ENCODE results near the gene CEP78.
A peak's percentile ranks its signal among the peaks of the same experiment; 100 is the strongest.
"Not testable (repeated sequence)": the region's sequence is repeated elsewhere in the genome, so short reads cannot be mapped to it uniquely, and the experiment has no call there.

Gene CEP78

DNA sequence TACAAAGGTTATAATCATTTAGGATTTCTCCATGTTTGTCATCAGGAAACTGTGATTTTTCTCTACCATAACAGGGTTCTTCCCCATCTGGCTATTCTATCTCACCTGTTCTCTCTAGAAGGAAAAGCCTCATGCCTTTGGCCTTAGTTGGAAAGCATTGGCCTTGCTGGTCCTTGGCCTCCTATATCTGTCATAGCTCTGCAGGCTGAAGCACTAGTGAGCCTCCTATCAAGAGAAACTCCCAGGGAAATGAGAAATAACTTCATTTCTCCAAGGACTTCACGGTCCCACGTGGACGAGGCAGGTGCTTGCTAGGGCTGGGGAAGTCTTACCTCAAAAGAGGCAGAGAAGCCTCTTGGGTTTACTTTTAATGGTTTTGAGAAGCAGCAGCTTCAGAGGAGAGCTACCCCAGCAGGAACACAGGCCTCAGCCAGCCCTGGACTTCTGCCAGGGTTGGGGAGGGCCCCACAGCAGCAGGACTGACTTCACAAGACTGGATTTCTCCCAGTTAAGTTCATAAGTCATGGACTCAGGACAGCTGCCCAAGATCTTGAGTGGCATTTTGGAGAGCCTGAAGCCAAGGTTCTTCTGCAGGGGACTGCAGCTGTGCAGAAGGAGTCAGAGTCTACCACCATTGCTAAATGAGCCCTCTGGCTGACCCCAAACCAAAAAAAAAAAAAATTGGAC, 45.2 kb downstream of the CEP78 start:
- peaks cover 9% of the 10 kb centered on the region; the same call in 1 of the 2 replicates for H3K4me1 ChIP-seq (ENCODE audit: control insufficient read depth, insufficient read depth, low read length)
- H3K27ac ChIP-seq (ENCODE audit: extremely low read depth, low read depth, low read length): no peak overlapping the region
- ChIA-PET POLR2A (interaction anchor here (0.6 to 1.8 kb wide), 4 partner anchors 10 to 45 kb away, joined by 3 to 27 read pairs (median 4); partner anchors contain the start of gene PSAT1), CTCF (interaction anchor here (0.7 to 1.1 kb wide), 2 partner anchors 16 to 17 kb away, joined by 4 to 5 read pairs; no protein-coding TSS in a partner anchor)
- no peak for TF ChIP-seq ZNF837 (tag by site-specific recombination; IDR thresholded peaks at IDR 0.05)
- TF ChIP-seq, protein P1, sequence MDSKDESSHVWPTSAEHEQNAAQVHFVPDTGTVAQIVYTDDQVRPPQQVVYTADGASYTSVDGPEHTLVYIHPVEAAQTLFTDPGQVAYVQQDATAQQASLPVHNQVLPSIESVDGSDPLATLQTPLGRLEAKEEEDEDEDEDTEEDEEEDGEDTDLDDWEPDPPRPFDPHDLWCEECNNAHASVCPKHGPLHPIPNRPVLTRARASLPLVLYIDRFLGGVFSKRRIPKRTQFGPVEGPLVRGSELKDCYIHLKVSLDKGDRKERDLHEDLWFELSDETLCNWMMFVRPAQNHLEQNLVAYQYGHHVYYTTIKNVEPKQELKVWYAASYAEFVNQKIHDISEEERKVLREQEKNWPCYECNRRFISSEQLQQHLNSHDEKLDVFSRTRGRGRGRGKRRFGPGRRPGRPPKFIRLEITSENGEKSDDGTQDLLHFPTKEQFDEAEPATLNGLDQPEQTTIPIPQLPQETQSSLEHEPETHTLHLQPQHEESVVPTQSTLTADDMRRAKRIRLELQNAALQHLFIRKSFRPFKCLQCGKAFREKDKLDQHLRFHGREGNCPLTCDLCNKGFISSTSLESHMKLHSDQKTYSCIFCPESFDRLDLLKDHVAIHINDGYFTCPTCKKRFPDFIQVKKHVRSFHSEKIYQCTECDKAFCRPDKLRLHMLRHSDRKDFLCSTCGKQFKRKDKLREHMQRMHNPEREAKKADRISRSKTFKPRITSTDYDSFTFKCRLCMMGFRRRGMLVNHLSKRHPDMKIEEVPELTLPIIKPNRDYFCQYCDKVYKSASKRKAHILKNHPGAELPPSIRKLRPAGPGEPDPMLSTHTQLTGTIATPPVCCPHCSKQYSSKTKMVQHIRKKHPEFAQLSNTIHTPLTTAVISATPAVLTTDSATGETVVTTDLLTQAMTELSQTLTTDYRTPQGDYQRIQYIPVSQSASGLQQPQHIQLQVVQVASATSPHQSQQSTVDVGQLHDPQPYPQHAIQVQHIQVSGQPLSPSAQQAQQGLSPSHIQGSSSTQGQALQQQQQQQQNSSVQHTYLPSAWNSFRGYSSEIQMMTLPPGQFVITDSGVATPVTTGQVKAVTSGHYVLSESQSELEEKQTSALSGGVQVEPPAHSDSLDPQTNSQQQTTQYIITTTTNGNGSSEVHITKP (tag by site-specific recombination; IDR thresholded peaks at IDR 0.05): no peak
- TF ChIP-seq, protein P2, sequence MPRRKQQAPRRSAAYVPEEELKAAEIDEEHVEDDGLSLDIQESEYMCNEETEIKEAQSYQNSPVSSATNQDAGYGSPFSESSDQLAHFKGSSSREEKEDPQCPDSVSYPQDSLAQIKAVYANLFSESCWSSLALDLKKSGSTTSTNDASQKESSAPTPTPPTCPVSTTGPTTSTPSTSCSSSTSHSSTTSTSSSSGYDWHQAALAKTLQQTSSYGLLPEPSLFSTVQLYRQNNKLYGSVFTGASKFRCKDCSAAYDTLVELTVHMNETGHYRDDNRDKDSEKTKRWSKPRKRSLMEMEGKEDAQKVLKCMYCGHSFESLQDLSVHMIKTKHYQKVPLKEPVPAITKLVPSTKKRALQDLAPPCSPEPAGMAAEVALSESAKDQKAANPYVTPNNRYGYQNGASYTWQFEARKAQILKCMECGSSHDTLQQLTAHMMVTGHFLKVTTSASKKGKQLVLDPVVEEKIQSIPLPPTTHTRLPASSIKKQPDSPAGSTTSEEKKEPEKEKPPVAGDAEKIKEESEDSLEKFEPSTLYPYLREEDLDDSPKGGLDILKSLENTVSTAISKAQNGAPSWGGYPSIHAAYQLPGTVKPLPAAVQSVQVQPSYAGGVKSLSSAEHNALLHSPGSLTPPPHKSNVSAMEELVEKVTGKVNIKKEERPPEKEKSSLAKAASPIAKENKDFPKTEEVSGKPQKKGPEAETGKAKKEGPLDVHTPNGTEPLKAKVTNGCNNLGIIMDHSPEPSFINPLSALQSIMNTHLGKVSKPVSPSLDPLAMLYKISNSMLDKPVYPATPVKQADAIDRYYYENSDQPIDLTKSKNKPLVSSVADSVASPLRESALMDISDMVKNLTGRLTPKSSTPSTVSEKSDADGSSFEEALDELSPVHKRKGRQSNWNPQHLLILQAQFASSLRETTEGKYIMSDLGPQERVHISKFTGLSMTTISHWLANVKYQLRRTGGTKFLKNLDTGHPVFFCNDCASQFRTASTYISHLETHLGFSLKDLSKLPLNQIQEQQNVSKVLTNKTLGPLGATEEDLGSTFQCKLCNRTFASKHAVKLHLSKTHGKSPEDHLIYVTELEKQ (tag by site-specific recombination; IDR thresholded peaks at IDR 0.05; ENCODE audit: borderline replicate concordance): no peak
- TF ChIP-seq ZNF48 (tag by site-specific recombination; IDR thresholded peaks at IDR 0.05): no peak
- TF ChIP-seq KLF1 (tag by site-specific recombination; IDR thresholded peaks at IDR 0.05): no peak
- TF ChIP-seq ZNF214 (tag by site-specific recombination; IDR thresholded peaks at IDR 0.05; ENCODE audit: borderline replicate concordance): no peak
- no peak for TF ChIP-seq ZBTB26 (tag by site-specific recombination; optimal IDR thresholded peaks at IDR 0.05)
- no peak for TF ChIP-seq ZNF654 (tag by site-specific recombination; IDR thresholded peaks at IDR 0.05; ENCODE audit: low read depth)
- TF ChIP-seq, protein P3, sequence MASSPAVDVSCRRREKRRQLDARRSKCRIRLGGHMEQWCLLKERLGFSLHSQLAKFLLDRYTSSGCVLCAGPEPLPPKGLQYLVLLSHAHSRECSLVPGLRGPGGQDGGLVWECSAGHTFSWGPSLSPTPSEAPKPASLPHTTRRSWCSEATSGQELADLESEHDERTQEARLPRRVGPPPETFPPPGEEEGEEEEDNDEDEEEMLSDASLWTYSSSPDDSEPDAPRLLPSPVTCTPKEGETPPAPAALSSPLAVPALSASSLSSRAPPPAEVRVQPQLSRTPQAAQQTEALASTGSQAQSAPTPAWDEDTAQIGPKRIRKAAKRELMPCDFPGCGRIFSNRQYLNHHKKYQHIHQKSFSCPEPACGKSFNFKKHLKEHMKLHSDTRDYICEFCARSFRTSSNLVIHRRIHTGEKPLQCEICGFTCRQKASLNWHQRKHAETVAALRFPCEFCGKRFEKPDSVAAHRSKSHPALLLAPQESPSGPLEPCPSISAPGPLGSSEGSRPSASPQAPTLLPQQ (tag by site-specific recombination; IDR thresholded peaks at IDR 0.05): peak; percentile 96
- no peak for TF ChIP-seq ZNF558 (tag by site-specific recombination; IDR thresholded peaks at IDR 0.05)
- TF ChIP-seq ZBTB44 (tag by site-specific recombination; IDR thresholded peaks at IDR 0.05): no peak
- no peak for TF ChIP-seq SALL2 (tag by site-specific recombination; IDR thresholded peaks at IDR 0.05; ENCODE audit: borderline replicate concordance)
- peak; percentile 40; the same call in 1 of the 2 replicates for TF ChIP-seq OSR2 (tag by site-specific recombination; IDR thresholded peaks at IDR 0.05)
- peak; percentile 87 for TF ChIP-seq ZFP69B (tag by site-specific recombination; IDR thresholded peaks at IDR 0.05)
- 0 out of 2 replicates have a peak, but pooled peaks have one; percentile 24 for TF ChIP-seq GLIS2 (tag by site-specific recombination; IDR thresholded peaks at IDR 0.05)
- no peak for TF ChIP-seq PRDM6 (tag by site-specific recombination; IDR thresholded peaks at IDR 0.05)
- H3K9me3 ChIP-seq (ENCODE audit: control insufficient read depth, insufficient read depth, low read depth, low read length): no peaks in the 10 kb centered on the region
- H3K4me3 ChIP-seq (ENCODE audit: low read depth, low read length): no peak overlapping the region
- no peaks in the 10 kb centered on the region; a peak in 1 of 3 replicates for H3K36me3 ChIP-seq (ENCODE audit: control insufficient read depth in 2 of 2, insufficient read depth in 1 of 2, low read length in 2 of 2)

DNA sequence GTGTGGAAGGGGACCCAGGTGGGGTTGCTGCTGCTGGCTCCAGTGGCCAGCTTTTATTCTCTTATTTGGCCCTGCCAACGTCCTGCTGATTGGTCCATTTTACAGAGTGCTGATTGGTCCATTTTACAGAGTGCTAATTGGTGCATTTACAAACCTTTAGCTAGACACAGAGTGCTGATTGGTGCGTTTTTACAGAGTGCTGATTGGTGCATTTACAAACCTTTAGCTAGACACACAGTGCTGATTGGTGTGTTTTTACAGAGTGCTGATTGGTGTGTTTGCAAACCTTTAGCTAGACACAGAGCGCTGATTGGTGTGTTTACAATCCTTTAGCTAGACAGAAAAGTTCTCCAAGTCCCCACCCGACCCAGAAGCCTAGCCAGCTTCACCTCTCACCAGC, 48.3 kb downstream of the CEP78 start:
- H3K36me3 ChIP-seq (ENCODE audit: control insufficient read depth in 2 of 2, insufficient read depth in 1 of 2, low read length in 2 of 2); H3K4me3 ChIP-seq (ENCODE audit: low read depth, low read length); H3K27ac ChIP-seq (ENCODE audit: extremely low read depth, low read depth, low read length); H3K4me1 ChIP-seq (ENCODE audit: control insufficient read depth, insufficient read depth, low read length); CTCF ChIA-PET; H3K9me3 ChIP-seq (ENCODE audit: control insufficient read depth, insufficient read depth, low read depth, low read length): not testable (repeated sequence)
- POLR2A ChIA-PET: interaction anchor here (2.9 kb wide), 1 partner anchor 13 kb away, joined by 27 read pairs; the partner anchor contains the start of gene PSAT1

All from HEK293 (cell line).